ENCODE data around the gene IL15. TPM values are rescaled to one million over a fixed set of nuclear protein-coding genes. Genes with fewer than 3 reads are reported as not detected.
"Not testable (repeated sequence)": the region's sequence is repeated elsewhere in the genome, so short reads cannot be mapped to it uniquely, and the experiment has no call there.

IL15 gene, protein sequence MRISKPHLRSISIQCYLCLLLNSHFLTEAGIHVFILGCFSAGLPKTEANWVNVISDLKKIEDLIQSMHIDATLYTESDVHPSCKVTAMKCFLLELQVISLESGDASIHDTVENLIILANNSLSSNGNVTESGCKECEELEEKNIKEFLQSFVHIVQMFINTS
- 1 to 10 TPM; 2.8 to 6.5 TPM for polyA plus RNA-seq

DNA sequence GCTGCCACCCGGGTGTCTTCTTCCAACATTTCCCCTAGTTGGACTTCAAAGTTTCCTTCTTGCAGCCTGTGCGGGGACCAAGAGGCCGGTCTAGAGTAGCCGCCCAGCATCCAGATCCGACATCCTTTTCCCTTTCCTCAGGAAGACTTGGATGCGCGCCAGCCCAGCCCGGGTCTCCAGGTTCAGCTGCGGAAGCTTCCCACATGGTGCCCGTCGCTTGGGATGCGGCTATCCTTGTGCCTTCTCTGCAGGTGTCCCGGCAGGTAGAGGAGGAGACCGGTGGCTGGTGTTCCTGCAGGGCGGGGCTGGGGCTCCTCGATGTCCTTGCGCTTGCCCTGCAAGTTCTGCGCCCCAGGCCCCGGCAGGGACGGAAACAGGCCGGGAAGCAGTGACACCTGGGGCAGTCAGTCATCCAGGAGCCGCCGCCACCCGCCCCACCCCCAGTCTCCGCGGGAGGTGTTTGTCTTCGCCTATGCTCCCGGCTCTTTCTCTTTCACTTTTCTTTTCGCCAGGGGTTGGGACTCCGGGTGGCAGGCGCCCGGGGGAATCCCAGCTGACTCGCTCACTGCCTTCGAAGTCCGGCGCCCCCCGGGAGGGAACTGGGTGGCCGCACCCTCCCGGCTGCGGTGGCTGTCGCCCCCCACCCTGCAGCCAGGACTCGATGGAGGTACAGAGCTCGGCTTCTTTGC is at the start of gene IL15:
Gene IL15 (plus strand): TSS at position 502 of the 689 bp plus-strand sequence. CDS start 82,882 bp downstream, outside the sequence.
- WGBS, 2 donors: 1% methylated on average over 41 to 43 of the region's 43 CpGs
- H3K27me3 ChIP-seq (ENCODE audit: control insufficient read depth in 1 of 2, insufficient read depth in 2 of 2, low read length in 2 of 2): no peaks in the 10 kb centered on the region
- peak within 1 kb of the TSS; percentile 79 to 92 for H3K4me3 ChIP-seq (ENCODE audit: low read depth in 1 of 2, low read length in 2 of 2)
- no peaks in the 10 kb centered on the region for H3K9me3 ChIP-seq (ENCODE audit: control insufficient read depth in 2 of 2, insufficient read depth in 1 of 2, low read depth in 1 of 2, low read length in 1 of 2)
- H3K27ac ChIP-seq (ENCODE audit: low read depth in 2 of 2, low read length in 1 of 2): peak within 1 kb of the TSS; percentile 78 to 81
- no peaks in the 10 kb centered on the region for H3K4me1 ChIP-seq (ENCODE audit: control insufficient read depth in 2 of 2, insufficient read depth in 2 of 2, low read length in 1 of 2)
- H3K36me3 ChIP-seq (ENCODE audit: control insufficient read depth in 2 of 2, insufficient read depth in 2 of 2, low read length in 1 of 2): no peaks in the 10 kb centered on the region

- no peaks in the 10 kb centered on the region for H3K4me1 ChIP-seq (ENCODE audit: control insufficient read depth in 2 of 2, insufficient read depth in 2 of 2, low read length in 1 of 2)
- H3K4me3 ChIP-seq (ENCODE audit: low read depth in 1 of 2, low read length in 2 of 2): no peak overlapping the region
- WGBS, 2 donors: 97 to 99% methylated on average over 1 of the region's 1 CpG
- H3K27me3 ChIP-seq (ENCODE audit: control insufficient read depth in 1 of 2, insufficient read depth in 2 of 2, low read length in 2 of 2): no peaks in the 10 kb centered on the region
- peaks cover 0 to 2% of the 10 kb centered on the region in 2 donors for H3K9me3 ChIP-seq (ENCODE audit: control insufficient read depth in 2 of 2, insufficient read depth in 1 of 2, low read depth in 1 of 2, low read length in 1 of 2)
- no peaks in the 10 kb centered on the region for H3K36me3 ChIP-seq (ENCODE audit: control insufficient read depth in 2 of 2, insufficient read depth in 2 of 2, low read length in 1 of 2)
- no peak overlapping the region for H3K27ac ChIP-seq (ENCODE audit: low read depth in 2 of 2, low read length in 1 of 2)
Measured at GRCh38 chr4:141587897-141588296, 48.5 kb upstream of the IL15 start.

- H3K4me3 ChIP-seq (ENCODE audit: low read depth in 1 of 2, low read length in 2 of 2): no peak overlapping the region
- no peaks in the 10 kb centered on the region for H3K4me1 ChIP-seq (ENCODE audit: control insufficient read depth in 2 of 2, insufficient read depth in 2 of 2, low read length in 1 of 2)
- H3K27ac ChIP-seq (ENCODE audit: low read depth in 2 of 2, low read length in 1 of 2): no peak overlapping the region
- no peaks in the 10 kb centered on the region for H3K36me3 ChIP-seq (ENCODE audit: control insufficient read depth in 2 of 2, insufficient read depth in 2 of 2, low read length in 1 of 2)
- peaks cover 0 to 2% of the 10 kb centered on the region in 2 donors for H3K9me3 ChIP-seq (ENCODE audit: control insufficient read depth in 2 of 2, insufficient read depth in 1 of 2, low read depth in 1 of 2, low read length in 1 of 2)
- H3K27me3 ChIP-seq (ENCODE audit: control insufficient read depth in 1 of 2, insufficient read depth in 2 of 2, low read length in 2 of 2): no peaks in the 10 kb centered on the region
Measured at GRCh38 chr4:141595531-141595930, 40.9 kb upstream of the IL15 start.

DNA sequence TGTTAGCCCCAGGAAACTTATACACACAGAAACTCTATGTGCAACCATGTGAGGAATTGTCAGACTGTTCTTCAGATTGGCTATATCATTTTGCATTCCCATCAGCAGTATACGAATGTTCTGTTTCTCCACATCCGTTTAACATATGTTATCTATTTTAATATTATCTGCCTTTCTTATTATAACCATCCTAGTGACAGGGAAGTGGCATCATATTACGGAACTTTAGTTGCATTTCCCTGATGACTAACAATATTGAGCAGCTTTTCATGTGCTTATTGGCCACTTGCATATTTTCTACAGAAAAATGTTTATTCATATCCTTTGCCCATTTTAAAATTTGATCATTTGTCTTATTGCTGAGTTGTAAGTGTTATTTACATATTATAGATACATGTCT is 36.5 kb upstream of the IL15 start:
- 65 to 86% methylated on average over 3 of the region's 3 CpGs for WGBS, 2 donors
- H3K36me3 ChIP-seq (ENCODE audit: control insufficient read depth in 2 of 2, insufficient read depth in 2 of 2, low read length in 1 of 2): no peaks in the 10 kb centered on the region

GRCh38 chr4:141604683-141605082 is 31.7 kb upstream of the IL15 start:
- WGBS, 2 donors: 80 to 82% methylated on average over 11 of the region's 11 CpGs
- H3K9me3 ChIP-seq (ENCODE audit: control insufficient read depth in 2 of 2, insufficient read depth in 1 of 2, low read depth in 1 of 2, low read length in 1 of 2); H3K27ac ChIP-seq (ENCODE audit: low read depth in 2 of 2, low read length in 1 of 2); H3K4me3 ChIP-seq (ENCODE audit: low read depth in 1 of 2, low read length in 2 of 2); H3K36me3 ChIP-seq (ENCODE audit: control insufficient read depth in 2 of 2, insufficient read depth in 2 of 2, low read length in 1 of 2); H3K4me1 ChIP-seq (ENCODE audit: control insufficient read depth in 2 of 2, insufficient read depth in 2 of 2, low read length in 1 of 2); H3K27me3 ChIP-seq (ENCODE audit: control insufficient read depth in 1 of 2, insufficient read depth in 2 of 2, low read length in 2 of 2): not testable (repeated sequence)

More for the DNA sequence above, 36.5 kb upstream of the IL15 start:
- Histone ChIP-seq H3K27ac (ENCODE audit: low read depth in 2 of 2, low read length in 1 of 2) (no peak overlapping the region), H3K9me3 (ENCODE audit: control insufficient read depth in 2 of 2, insufficient read depth in 1 of 2, low read depth in 1 of 2, low read length in 1 of 2) (no peaks in the 10 kb centered on the region), H3K4me3 (ENCODE audit: low read depth in 1 of 2, low read length in 2 of 2) (no peak overlapping the region), H3K27me3 (ENCODE audit: control insufficient read depth in 1 of 2, insufficient read depth in 2 of 2, low read length in 2 of 2) (no peaks in the 10 kb centered on the region), H3K4me1 (ENCODE audit: control insufficient read depth in 2 of 2, insufficient read depth in 2 of 2, low read length in 1 of 2) (no peaks in the 10 kb centered on the region)

DNA sequence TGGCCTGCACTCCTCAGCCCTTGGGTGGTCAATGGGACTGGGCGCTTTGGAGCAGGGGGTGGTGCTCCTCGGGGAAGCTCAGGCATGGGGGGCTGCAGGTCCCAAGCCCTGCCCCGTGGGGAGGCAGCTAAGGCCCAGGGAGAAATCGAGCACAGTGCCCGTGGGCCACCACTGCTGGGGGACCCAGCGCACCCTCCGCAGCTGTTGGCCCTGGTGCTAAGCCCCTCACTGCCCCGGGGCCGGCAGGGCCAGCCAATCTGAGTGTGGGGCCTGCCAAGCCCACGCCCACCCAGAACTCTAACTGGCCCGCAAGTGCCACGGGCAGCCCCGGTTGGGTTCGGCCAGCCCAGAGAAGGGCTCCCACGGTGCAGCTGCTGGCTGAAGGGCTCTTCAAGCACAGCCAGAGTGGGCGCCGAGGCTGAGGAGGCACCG is 30.9 kb upstream of the IL15 start:
- H3K27ac ChIP-seq (ENCODE audit: low read depth in 2 of 2, low read length in 1 of 2): no peak overlapping the region
- no peak overlapping the region for H3K4me3 ChIP-seq (ENCODE audit: low read depth in 1 of 2, low read length in 2 of 2)
- no peaks in the 10 kb centered on the region for H3K9me3 ChIP-seq (ENCODE audit: control insufficient read depth in 2 of 2, insufficient read depth in 1 of 2, low read depth in 1 of 2, low read length in 1 of 2)
- H3K4me1 ChIP-seq (ENCODE audit: control insufficient read depth in 2 of 2, insufficient read depth in 2 of 2, low read length in 1 of 2): no peaks in the 10 kb centered on the region
- H3K27me3 ChIP-seq (ENCODE audit: control insufficient read depth in 1 of 2, insufficient read depth in 2 of 2, low read length in 2 of 2): no peaks in the 10 kb centered on the region
- WGBS, 2 donors: 85 to 90% methylated on average over 18 of the region's 18 CpGs
- H3K36me3 ChIP-seq (ENCODE audit: control insufficient read depth in 2 of 2, insufficient read depth in 2 of 2, low read length in 1 of 2): no peaks in the 10 kb centered on the region

DNA sequence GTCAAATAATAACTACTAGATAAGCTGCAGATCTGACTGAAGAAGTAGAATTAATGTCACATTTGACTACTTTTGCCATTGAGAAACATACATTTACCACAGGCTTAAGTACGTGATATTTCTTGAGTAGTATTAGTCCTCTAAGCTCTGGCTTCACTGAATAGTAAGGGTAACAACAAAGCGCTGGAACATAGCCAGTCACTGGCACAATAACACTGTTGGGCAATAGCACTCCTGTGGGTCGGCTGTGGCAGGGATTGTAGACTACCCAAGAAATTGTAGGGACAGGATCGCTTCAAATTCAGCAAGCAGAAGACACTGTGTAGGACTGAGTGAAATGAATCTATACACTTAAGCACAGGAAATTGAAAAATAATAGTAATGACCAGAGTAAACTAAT is 27.1 kb upstream of the IL15 start:
- 58 to 62% methylated on average over 4 of the region's 4 CpGs for WGBS, 2 donors
- no peaks in the 10 kb centered on the region for H3K36me3 ChIP-seq (ENCODE audit: control insufficient read depth in 2 of 2, insufficient read depth in 2 of 2, low read length in 1 of 2)
- H3K4me3 ChIP-seq (ENCODE audit: low read depth in 1 of 2, low read length in 2 of 2): no peak overlapping the region
- H3K27me3 ChIP-seq (ENCODE audit: control insufficient read depth in 1 of 2, insufficient read depth in 2 of 2, low read length in 2 of 2): no peaks in the 10 kb centered on the region
- H3K9me3 ChIP-seq (ENCODE audit: control insufficient read depth in 2 of 2, insufficient read depth in 1 of 2, low read depth in 1 of 2, low read length in 1 of 2): no peaks in the 10 kb centered on the region
- H3K4me1 ChIP-seq (ENCODE audit: control insufficient read depth in 2 of 2, insufficient read depth in 2 of 2, low read length in 1 of 2): no peaks in the 10 kb centered on the region
- H3K27ac ChIP-seq (ENCODE audit: low read depth in 2 of 2, low read length in 1 of 2): no peak overlapping the region

DNA sequence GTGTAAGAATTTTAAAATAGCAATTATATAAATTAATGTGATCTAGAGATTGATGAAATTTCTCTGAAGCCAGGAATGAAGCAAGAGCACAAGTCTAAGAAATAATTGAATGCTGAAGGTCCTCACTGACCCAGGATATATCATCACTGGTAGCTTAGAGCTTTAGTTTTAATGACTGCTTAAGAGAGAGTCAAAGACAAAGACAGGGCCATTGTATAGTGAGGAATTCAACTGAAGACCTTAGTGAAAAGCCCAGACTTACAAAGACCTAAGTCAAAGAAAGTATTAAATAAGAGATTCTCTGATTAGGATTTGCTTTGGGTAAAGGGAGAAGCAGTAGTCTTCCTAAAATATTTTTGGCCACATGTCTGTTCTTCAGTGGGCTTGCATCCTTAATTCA is 26.0 kb upstream of the IL15 start:
- Histone ChIP-seq H3K36me3 (ENCODE audit: control insufficient read depth in 2 of 2, insufficient read depth in 2 of 2, low read length in 1 of 2) (no peaks in the 10 kb centered on the region), H3K27me3 (ENCODE audit: control insufficient read depth in 1 of 2, insufficient read depth in 2 of 2, low read length in 2 of 2) (no peaks in the 10 kb centered on the region), H3K27ac (ENCODE audit: low read depth in 2 of 2, low read length in 1 of 2) (no peak overlapping the region), H3K4me1 (ENCODE audit: control insufficient read depth in 2 of 2, insufficient read depth in 2 of 2, low read length in 1 of 2) (no peaks in the 10 kb centered on the region), H3K4me3 (ENCODE audit: low read depth in 1 of 2, low read length in 2 of 2) (no peak overlapping the region), H3K9me3 (ENCODE audit: control insufficient read depth in 2 of 2, insufficient read depth in 1 of 2, low read depth in 1 of 2, low read length in 1 of 2) (no peaks in the 10 kb centered on the region)

- no peaks in the 10 kb centered on the region for H3K36me3 ChIP-seq (ENCODE audit: control insufficient read depth in 2 of 2, insufficient read depth in 2 of 2, low read length in 1 of 2)
- no peak overlapping the region for H3K4me3 ChIP-seq (ENCODE audit: low read depth in 1 of 2, low read length in 2 of 2)
- H3K27ac ChIP-seq (ENCODE audit: low read depth in 2 of 2, low read length in 1 of 2): no peak overlapping the region
- no peaks in the 10 kb centered on the region for H3K27me3 ChIP-seq (ENCODE audit: control insufficient read depth in 1 of 2, insufficient read depth in 2 of 2, low read length in 2 of 2)
- peaks cover 0 to 2% of the 10 kb centered on the region in 2 donors for H3K9me3 ChIP-seq (ENCODE audit: control insufficient read depth in 2 of 2, insufficient read depth in 1 of 2, low read depth in 1 of 2, low read length in 1 of 2)
- WGBS, 2 donors: 83 to 85% methylated on average over 11 of the region's 11 CpGs
- no peaks in the 10 kb centered on the region for H3K4me1 ChIP-seq (ENCODE audit: control insufficient read depth in 2 of 2, insufficient read depth in 2 of 2, low read length in 1 of 2)
Measured at GRCh38 chr4:141614878-141615586, 21.4 kb upstream of the IL15 start.

GRCh38 chr4:141615587-141615918 is 20.8 kb upstream of the IL15 start:
- H3K27ac ChIP-seq (ENCODE audit: low read depth in 2 of 2, low read length in 1 of 2); H3K9me3 ChIP-seq (ENCODE audit: control insufficient read depth in 2 of 2, insufficient read depth in 1 of 2, low read depth in 1 of 2, low read length in 1 of 2); H3K4me1 ChIP-seq (ENCODE audit: control insufficient read depth in 2 of 2, insufficient read depth in 2 of 2, low read length in 1 of 2); H3K4me3 ChIP-seq (ENCODE audit: low read depth in 1 of 2, low read length in 2 of 2); H3K36me3 ChIP-seq (ENCODE audit: control insufficient read depth in 2 of 2, insufficient read depth in 2 of 2, low read length in 1 of 2); H3K27me3 ChIP-seq (ENCODE audit: control insufficient read depth in 1 of 2, insufficient read depth in 2 of 2, low read length in 2 of 2): not testable (repeated sequence)
- WGBS, 2 donors: 92 to 95% methylated on average over 8 of the region's 8 CpGs
